T-helper 2 cell (primary cell): ENCODE data around the gene PROM1.
A peak's percentile ranks its signal among the peaks of the same experiment; 100 is the strongest.

Experiments used
- DNase-seq, 5 experiments: peaks; one replicate each; pipeline versions ENCODE4 v3.0.0 to v3.0.0-alpha.2; 2012 to 2022

Gene PROM1

DNA sequence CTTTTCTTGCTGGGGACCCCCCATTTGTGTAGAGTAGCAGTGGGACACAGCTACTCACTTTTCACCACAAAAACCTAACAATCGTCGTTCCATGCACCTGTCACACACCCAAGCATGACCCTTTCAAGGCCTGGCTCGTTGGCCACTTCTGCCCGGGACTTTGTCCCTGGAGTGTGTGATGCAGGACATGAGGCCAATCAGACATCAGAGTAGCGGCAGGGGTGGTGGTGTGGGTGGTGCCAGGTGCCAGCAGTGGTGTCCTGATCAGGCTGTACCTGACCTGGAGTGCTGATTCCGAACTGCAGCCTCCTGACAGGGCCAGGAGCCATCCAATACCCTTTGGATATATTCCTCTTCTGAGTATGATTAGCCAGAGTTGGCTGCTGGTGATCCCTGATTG is 23.1 kb upstream of the PROM1 start:
- DNase-seq: no peak

DNA sequence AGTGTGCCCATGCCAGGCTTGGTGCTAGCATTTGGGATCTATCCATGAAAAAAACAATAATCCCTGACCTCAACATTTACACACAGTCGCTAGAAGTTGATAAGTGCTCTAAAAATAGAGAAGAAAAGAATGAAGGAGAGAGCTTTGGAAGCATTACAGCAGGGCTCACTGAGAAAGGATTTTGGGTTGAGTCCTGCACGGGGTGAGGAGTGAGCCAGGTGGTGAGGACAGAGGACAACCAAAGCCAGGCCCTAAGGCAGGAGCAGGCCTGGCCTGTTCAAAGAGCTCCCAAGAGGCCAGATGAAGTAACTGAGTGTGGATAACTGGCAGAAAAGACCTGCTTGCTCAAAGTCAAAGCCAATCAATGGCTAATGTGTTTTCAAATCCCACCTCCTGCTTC is 20.7 kb upstream of the PROM1 start:
- DNase-seq: no peak

DNA sequence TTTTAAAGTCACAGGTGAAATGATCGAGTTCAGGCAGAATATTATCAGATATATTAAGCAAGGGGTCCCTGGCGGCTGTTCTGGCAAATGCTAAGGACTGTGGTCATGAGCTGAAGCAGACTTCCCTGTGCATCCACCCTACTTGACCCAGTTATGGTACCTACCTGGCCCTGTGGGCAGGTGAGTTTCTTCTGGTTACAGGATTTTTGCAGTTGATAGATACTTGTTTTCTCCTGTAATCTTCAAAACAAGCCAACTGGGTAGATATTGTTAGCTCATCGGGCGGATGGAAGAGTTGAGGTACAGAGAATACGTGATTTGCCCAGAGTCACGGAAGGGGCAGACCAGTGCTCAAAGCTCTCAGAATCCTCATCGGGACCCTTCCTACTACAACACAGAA is 18.5 kb upstream of the PROM1 start:
- no peak for DNase-seq

DNA sequence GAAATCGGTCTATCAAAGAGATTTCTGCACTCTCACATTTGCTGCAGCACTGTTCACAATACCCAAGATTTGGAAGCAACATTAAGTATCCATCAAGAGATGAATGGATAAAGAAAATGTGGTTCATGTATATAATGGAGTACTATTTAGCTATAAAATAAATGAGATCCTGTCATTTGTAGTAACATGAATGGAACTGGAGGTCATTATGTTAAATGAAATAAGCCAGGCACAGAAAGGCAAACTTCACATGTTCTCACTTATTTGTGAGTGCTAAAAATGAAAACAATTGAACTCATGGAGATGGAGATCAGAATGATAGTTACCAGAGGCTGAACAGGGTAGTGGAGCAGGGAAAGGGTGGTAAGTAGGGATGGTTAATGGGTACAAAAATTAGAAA is 17.0 kb upstream of the PROM1 start:
- no peak for DNase-seq

DNA sequence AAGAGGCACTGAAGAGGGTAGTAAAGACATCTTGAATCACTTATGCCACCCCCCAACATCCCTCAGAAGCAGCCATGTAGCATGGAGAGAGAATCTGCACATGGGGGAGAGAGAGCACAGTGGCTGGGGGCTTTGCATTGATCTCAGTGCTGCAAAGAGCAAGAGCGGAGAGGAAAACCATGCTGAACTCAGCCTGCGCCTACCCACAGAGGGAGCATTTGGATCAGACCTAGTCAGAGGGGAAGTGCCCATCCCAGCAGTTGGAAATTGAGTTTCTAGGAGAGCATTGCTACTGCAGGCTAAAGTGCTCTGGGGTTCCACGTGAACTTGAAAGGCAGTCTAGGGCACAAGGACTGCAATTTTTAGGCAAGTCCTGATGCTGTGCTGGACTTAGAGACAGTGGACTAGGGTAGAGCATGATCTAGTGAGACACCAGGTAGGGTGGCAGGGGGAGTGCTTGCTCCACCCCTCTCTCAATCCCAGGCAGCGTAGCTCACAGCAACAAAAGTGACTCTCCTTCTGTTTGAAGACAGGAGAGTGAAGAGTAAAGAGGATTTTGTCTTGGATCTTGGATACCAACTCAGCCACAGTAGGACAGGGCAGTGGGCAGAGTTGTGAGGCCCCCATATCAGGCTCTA is 9.0 kb upstream of the PROM1 start:
- DNase-seq: no peak

DNA sequence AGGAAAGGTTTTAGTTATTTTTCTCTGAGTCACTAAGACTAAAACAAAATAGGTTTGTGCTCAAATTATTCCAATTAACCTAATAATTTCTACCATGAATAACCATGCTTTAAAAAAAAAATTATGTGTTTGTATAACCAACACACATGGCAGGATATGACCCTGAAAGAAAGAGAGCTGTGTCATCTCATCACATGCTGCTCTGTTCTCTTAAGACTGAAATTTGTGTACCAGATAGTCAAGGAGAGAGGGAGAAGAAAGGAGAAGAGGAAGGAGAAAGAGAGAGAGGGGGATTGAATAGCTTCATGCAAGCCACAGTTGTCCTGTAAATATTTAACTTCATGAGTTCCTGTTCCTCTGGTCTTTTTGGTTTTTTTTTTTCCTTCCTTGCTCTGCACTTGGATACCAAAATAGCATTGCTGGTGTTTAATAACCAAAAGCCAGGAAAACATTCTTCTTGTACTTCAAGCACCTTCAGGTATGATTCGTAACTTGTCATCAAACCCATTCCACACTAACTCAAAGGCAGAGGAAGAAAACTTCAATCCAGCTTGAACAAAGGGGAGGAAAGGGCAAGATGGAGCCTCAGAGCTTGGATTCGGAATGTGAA is 6.4 kb upstream of the PROM1 start:
- DNase-seq: no peak

DNA sequence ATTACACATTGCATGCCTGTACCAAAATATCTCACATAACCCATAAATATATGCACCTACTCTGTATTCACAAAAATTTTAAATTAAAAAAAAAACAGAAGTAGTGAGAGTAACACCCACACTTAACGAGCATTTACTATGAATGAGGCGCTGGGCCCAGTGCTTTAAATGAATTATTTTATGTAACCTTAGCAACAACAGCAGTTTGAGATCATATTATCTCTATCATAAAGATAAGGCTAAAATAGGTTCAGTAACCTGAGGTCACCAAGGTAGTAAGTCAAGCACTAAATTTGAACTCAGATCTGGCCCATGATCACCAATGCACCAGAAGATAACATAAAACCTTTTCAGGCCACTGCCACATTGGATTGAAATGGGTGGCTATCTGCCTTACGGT is 5.3 kb upstream of the PROM1 start:
- DNase-seq: no peak

DNA sequence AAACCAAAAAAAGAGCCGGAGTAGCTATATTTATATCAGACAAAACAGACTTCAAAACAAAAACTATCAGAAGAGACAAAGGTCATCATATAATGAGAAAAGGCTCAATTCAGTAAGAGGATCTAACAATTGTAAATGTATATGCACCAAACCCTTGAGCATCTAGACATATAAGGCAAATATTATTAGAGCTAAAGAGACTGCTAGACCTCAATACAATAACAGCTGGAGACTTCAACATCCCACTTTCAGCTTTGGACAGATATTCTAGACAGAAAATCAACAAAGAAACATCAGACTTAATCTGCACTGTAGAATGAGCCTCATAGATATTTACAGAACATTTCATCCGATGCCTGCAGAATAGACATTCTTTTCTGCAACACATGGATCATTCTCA is 4.8 kb upstream of the PROM1 start:
- DNase-seq: no peak

DNA sequence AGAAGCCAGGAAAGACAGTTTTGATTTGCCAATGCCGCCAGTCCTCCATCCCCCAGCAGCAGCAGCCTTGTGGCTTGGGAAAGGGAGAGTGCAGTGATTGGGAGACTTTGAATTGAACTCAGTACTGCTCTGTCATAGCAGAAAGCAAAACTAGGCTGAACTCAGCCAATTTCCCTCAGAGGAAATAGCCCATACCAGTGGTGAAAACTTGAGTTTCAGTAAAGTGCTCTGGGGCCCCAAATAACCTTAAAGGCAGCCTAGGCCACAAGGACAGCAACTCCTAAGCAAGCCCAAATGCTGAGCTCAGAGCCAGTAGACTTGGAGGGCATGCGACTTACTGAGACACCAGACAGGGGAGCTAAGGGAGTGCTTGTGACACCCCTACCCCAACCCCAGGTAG is 2.0 kb upstream of the PROM1 start:
- DNase-seq: peak in 1 of 5 experiments; percentile 12

DNA sequence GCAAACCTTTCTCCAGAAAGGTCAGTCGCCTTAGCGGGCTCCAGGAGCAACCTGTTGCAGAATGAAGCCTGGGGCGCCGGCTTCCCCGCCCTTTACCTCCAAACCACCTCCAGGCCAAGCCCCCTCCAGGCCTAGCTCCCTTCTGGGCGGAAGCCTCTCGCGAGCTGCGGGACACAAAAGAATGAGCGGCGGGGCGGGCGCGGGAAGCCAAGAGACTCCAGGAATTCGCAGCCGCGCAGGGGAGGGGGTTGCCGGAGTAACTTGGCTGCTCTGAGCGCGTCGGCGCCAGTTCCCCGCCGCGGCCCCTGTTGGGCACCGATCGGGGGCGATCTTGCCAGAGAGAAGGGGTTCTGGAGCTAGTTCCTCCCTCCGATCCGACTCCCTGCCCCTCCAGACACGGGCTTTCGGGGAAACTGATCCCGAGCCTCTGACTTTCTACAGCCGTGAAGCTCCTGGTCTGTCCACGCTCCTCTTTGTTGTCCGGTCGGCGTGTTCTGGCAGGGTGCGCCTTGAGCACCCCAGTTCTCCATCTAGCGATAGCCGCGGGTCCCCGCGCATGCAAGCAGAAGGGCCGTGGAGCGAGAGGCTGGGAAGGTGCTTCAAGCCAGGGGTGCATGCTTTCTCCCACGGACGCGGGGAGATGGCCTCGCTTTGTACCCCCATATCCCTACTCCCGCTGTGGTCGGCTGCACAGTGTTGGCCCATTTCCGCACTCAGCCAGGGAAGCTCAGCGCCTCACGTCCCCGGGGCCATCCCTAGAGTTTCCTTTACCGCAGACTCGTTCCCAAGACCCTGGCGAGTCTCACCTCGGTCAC is 1.2 kb downstream of the PROM1 start:
- DNase-seq: peak in 1 of 5 experiments; percentile 13

DNA sequence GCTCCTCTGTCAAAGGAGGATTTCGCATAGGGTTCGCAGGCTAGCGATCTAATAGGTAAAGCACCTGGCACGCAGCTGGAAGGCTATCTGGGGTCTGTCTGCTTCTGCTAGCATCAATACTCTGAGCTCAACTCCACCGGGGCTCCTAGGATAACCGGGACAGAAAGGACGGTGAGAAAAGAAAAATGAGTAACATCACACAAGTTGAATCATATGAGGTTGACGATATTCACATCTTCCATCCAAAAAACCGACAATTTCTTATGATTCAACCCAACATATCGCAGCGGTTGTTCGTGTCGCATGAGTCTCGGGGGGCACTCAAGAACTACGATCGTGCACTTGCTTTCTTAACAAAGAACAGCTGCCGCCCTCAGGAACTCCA is 1.8 kb downstream of the PROM1 start:
- DNase-seq: no peak

DNA sequence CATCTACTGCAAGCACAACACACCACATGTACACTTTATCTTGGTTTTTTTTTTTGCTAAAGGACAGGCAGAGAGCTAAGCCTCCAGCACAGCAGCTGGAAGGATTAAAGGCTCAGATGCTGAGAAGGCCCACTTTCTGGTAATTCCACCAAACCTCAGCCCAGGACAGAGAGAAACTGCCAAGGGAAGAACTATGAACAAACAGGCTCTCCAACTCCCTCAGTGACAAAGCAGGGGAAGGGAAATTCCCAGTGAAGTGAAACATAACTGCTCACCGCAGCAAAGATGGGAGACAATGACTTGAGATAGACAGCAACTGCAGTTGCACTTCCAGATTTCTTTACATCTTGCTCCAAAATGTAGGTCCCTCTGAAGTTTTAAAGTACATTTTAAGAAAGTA is 4.8 kb downstream of the PROM1 start:
- DNase-seq: peak in 1 of 5 experiments; percentile 10

DNA sequence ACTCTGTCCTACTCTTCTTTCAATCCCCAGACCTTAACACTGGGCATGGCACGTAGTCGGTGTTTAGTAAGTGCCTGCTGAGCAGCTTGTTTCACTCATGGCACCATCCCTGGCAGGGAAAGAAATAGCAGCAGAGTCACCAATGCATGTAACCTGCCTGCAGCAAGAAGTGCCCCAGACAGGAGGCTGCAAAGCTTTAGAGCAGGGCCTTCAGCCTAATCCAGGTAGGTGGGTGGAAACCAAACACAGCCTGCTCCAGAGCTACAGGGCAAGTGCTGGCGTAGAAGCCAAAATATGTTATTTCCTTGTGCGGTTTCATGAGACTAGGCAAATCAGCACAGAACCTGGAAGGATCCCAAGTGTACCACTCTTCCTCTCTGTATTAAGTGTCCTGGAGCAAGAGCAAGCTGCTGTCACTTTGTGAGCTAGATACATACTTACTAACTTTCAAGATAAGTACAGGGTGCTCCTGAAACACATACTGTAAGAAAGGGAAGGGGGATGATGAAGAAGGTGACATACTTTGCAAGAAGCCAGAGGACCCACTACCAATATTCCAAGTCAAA is 5.5 kb downstream of the PROM1 start:
- no peak for DNase-seq

DNA sequence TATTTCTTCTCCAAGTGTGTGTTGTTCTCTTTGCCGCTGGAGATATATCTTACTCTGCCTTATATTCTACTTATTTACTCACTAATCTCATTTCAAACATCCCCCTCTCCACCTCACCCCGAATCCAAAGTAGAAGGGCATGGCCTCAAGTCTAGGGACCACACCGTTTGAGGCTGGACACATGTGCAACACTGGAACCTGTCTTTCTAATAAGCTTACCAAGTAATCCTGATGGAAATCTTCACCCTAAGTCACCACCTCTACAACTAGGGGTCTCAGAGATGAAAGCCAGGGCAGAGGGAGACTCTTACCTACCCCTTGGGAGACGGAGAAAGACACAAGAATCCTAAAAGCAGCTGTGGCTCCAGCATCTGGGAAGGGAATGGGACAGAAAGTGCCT is 6.0 kb downstream of the PROM1 start:
- DNase-seq: no peak

DNA sequence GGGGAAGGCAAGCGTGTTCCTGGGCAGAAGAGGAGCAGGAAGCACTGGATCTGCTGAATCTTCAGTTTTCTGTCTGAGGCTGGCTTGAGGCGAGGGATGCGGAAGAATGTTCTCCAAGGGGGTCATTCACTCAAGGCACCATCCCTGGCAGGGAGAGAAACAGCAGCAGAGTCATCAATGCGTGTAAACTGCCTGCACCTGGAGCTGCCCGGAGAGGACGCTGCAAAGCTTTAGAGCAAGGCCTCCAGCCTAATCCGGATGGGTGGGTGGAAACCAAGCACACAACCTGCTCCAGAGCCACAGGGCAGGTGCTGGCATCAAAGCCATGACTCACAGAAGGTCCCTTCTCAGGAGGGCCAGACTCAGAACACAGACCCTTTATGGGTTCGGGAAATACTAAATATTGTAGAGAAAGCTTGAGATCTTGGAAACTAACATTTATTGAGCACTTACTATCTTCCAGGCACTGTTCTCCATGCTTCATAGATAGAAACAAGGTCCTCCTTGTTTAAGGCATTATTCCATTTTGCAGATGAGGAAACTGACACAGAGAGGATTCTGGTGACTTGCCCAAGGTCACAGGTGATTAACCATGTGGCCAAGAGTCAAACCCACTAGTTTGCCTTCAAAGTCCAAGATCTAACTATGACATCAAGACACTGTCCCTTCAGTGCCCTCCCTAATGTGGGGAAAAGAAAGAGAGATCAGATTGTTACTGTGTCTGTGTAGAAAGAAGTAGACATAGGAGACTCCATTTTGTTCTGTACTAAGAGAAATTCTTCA is 7.7 kb downstream of the PROM1 start:
- DNase-seq: no peak

DNA sequence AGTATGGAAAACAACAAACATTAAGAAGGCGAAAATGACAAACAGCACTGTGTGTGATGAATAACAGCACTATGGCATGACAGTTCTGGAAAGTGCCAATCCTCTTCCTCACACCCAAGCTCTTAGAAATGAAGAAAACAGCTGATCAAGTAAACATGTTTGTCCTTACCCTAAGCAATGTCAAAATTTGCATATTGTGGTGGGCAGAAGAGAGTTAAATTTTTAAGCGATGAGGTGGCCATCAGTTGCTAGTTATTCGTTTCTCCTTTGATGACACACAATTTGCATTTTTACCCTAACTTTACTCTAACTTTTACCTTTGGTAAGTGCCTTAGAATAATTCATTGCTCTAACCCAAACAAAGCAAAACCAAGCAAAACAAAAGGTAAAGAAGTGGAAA is 8.8 kb downstream of the PROM1 start:
- DNase-seq: no peak

DNA sequence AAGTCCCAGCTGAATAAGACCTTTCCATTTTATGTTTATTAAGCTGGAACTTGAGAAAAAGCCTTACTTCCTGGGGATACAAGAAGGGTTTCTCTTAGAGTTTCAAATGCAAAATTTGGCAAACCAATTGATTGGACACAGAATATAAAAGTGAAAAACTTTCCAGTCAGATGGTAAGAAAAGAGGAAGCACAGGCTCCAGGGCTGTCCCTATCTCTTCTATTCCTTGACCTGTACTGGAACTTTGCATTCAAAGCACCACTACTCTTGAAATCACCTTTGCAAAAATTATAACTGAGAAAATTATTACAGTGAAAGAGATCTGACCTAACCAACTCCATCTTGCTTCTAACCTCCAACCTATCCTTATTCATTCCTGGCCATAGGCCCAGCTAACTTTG is 11.7 kb downstream of the PROM1 start:
- DNase-seq: no peak

DNA sequence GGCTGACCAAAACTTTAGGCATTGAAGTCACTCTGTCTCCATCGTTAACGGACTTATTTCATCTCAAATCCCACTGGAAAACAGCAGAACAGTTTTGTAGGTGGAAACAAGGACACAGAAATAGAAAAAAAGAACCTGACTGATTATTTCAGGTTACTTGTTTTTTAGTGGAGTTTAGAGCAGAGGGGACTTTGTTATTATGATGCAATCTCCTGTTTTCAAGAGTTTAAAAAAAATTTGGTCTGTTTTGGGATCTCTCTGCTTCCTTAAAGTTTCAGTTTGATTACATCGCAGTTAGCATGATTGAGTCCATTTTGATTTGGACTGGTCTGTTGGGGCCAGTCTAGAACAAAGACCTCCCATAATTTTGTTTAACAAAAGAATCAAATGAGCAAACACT is 13.6 kb downstream of the PROM1 start:
- DNase-seq: no peak

DNA sequence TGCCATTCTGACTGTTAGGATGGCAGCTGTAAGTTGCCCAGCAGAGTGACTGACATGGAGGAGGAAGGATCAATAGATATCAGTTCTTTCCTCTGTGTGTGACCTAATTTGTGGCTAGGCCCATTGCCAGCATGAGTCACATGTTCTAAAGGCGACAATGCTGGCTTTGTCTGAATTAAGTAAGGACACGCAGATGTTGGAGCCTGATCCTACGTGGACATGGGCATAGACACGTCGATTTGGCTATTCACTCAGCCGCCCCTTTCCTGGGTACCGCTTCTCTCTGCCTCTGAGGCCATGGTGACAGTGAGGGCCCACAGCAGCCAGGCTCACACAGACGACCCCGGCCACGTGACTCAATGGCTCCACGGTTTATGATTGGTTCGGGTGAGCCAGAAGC is 16.3 kb downstream of the PROM1 start:
- peak in 1 of 5 experiments; percentile 10 for DNase-seq

DNA sequence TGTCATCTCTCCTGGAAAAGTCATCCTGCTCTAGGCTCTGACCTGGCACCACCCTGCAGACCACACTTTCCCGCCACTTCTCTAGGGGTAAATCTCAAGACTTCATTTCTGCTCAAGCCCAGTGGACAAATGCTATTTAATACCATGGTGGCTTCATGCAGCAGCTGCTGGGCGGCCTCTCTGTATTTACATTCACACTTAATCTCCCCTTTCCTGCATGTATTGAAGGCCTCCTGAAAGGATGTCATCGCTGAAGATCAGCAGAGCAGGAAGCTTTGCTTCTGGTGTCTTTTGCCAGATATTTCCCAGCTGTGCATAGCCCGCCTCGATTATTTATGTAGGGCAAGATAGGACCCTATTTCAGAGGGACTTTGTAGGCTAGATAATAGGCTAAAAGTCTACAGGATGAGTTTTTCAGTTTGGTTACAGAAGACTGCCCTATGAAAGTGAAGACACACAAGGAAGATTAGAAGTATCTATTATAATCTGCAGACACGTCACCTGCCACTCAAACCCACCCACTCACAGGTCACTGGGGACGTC is 17.2 kb downstream of the PROM1 start:
- DNase-seq: no peak

DNA sequence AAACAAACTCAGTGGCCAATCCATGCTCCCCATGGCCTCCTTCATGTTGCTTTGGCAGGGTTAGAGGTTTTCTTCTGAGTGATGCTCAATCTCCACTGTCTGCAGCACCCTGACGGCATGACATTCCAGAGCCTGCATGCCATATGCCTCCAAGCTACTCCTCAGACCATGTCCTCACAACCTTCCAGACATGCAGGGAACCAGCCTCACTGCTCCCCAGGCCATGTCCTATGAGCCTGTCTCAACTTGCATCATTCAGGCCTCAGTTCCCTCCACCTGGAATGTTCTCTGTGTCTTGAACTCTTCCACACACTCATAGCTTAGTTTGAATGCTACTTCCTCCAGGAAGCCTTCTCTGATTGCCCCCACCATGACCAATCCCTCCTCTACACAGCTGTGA is 18.8 kb downstream of the PROM1 start:
- no peak for DNase-seq

DNA sequence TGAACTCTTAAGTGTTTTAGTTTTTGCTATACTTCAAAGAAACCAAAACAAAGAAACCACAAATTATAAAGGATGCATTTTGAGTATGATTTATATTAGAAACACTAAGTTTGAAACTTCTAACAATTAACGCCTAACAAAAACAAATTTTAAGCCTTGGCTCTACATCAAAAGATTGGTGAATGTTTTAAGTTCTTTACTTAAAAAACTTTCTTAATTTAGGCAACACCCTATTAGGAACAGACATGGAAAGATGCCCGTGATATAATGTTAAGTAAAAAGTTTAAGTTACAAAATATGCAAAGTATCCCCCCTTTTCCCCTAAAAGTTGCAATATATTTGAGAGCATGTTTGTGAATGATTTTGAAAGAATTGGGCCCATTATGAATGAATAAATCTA is 21.2 kb downstream of the PROM1 start:
- peak in 1 of 5 experiments; percentile 40 for DNase-seq
